GM19467 (cell line): ENCODE measurements around the gene PLCH2.

Source experiments
- ATAC-seq: cut with Tn5 transposase; IDR thresholded peaks from one replicate; pipeline ENCODE4 v1.9.1; 2021; ENCODE audit warnings: mild to moderate bottlenecking, moderate library complexity; ENCODE audit not compliant: unreplicated experiment

PLCH2 gene

DNA sequence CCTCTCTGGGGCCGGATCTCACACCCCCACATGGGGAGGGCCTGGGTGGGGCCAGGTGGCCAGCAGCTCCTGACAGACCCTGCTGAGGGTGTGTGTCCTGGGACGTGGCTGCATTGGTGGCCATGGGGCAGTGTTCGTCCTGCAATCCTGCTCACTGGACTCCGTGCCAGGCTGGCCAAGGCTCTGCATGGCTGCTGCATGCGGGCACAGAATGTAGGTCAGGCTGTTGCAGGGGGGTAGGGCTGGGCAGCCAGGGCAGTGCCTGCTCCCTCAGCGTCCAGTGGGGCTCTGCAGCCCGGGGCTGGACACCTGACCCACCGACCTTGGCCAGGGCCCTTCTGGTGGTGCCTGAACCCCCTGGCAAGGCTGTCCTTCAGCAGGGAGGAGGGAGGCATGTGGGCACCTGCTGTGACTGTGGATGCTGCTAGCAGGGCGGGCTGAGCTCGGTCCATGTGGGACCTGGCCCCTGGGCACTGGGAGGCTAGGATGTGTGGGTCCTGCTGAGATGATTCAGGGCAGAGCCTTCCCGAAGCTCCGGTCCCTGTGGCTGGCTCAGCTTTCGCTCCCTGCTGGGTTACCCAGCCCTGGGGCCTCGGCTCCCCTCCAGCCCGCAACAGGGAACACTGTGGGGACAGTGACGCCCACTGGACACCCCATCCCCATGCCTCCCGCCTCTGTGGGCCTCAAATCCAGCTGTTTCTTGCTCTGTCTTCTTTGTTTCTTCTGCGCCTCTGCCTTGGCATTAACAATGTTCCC is 14.9 kb upstream of the PLCH2 start:
- ATAC-seq = no peak

DNA sequence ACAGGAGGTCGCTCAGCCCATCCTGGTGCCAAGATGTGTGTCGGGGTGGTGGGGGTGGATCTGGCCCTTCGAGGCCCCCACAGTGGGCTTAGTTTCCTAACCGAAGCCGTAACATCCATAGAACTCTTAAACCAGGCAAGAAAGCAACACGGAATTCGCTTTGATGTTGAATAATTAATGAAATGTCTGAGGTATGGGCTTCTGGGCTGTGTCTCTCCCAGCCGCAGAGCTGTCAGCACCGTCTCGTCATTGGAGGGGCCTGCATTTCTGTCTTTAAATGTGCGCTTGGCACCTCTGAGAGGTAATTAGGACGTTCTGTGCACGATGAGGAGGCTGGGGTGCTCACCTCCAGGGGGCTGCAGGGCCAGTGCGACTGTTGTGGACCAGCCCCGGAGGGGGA is 13.3 kb upstream of the PLCH2 start:
- no peak for ATAC-seq

DNA sequence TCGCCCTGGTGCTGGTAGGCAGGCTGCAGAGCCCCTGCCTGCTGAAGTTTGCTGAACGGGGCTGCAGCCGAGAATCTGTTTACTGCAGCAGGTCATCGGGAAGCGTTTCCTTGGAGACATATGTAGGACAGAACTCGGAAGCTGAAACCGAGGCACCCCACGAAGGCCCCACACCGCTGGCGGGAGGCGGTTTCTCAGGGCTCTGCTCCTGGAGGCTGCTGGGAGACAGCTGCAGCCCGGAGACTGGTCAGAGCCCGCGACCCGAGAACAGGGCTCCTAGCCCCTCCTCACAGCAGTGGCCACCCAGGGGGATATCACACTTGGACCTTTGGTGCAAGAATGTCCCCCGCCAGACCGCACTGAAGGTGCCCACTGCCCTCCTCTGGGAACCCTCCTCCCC is 12.7 kb upstream of the PLCH2 start:
- no peak for ATAC-seq

DNA sequence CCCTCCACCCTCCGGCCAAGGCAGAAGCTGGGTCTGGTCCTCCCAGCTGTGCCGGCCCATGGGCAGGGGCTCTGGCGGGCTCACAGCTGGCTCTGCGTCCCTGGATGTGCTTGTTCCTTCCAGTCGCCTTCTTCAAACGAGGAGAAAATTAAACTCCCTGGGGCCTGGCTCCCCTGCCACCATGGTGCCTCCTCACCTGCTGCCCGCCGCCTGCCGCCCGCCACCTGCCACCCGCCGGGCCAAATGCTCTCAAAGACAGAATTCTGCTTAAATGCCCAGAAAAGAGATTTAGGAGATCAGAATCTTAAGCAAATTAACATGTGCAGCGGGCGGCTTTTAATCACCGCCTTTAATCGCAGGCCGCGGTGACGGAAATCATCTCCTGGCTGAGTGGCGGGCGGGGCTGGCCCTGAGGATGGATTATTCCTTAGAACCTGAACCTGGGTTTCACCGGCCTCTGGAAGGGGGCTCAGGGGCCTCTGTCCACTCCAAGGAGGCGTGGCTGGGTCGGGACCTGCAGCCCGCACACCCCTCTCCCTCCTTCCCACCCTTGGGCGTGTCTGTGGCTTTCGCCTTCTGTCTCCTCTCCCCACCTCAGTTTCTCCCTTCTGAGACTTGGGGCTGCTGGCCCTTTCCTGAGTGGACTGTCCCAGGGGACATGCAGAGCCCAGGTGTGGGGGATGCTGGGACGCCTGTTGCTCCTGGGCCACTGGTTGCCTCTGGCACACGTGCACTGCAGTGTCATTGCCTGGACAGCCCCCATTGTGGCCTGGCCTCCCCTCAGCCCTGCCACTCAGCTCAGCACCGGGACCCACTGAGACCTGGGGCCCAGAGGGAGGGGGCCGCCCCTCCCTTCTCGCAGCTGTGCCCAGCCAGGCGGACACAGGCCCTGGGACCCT is 10.5 kb upstream of the PLCH2 start:
- ATAC-seq = no peak

DNA sequence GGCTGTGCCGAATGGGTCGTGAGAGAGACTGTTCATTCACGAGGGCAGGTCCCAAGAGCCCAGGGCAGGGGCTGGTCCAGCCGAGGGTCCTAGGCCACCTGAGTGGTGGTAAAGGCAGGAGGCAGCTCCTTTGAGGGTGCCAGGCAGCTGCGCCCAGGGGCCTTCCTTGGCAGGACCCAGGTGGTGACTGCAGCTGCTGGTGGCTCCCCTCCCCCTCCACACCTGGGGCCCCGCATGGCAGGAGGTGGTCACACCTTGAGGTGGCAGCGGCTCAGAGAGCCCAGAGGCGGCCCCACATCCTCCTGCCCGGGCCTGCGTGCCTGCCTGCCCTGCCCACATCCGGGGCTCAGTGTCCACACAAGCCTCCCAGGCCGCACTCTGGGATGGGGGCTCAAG is 9.8 kb upstream of the PLCH2 start:
- ATAC-seq = no peak

DNA sequence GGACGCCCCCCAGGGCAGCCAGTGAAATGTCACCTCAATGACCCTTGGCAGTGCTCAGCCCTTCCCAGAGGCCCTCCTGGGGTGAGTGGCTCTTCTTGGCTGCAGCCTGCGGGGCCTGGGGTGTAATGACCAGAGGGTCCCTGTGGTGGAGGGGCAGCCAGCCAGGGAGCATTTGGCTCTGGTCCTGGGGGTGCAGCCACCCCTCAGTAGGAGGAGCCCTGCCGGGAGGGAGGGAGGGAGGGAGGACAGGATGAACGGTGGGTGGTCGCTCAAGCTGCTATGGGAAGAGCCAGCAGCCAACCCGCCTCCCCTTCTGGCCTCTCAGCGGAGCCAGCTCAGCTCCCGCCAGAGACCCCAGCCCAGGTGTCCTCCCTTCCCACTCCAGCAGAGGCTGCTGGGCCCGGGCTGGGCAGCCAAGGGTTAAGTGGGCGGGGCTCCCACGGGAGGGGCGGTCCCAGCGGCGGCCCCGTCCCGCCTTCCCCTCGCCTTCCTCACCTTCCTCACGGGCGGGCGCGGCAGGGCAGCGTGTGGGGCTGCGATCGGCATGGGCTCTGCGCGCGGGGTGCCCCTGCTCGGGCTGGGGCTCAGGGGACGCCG is 9.0 kb upstream of the PLCH2 start:
- ATAC-seq = no peak

- ATAC-seq = no peak
Measured at GRCh38 chr1:2468041-2468472, 8.0 kb upstream of the PLCH2 start.

GRCh38 chr1:2468540-2468939 is 7.5 kb upstream of the PLCH2 start:
- ATAC-seq = no peak

DNA sequence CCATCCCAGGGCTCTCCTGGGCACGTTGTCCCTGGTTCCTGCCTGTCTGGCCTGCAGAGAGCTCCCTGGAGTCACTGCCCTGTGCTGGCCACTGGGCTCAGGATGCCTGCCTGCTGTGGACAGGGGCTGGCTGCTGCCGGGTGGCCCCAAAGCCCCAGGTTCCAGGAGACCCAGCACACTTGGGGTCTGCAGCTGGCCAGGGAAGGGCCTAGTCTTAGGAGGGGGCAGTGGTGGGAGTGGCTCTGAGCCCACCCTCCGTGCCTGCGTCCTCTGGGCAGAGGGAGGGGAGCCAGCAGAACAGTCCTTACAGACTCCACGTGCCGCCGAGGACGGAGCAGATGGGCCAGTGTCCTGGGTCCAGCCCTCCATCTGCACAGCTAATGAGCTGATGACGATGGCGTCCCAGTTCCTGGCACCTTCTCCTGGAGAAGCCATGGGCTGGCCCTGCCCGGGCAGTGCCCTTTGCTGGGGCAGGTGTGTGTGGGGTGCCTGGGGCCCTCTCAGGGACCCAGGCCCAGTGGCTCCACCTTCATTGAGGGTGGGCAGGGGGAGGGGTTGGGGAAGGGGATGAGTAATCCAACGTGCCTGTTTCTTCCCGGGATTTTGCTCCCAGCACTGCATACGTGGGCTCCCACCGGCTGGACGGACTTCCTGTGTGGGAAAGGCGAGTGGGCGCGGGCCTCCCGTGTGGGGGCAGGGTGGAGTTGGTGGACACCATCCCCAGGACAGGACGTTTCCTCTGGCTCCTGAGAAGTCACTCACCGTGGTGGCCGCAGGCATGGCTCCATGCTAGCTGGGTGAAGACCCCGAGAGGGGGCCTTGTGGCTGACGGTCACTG is 6.8 kb upstream of the PLCH2 start:
- no peak for ATAC-seq

DNA sequence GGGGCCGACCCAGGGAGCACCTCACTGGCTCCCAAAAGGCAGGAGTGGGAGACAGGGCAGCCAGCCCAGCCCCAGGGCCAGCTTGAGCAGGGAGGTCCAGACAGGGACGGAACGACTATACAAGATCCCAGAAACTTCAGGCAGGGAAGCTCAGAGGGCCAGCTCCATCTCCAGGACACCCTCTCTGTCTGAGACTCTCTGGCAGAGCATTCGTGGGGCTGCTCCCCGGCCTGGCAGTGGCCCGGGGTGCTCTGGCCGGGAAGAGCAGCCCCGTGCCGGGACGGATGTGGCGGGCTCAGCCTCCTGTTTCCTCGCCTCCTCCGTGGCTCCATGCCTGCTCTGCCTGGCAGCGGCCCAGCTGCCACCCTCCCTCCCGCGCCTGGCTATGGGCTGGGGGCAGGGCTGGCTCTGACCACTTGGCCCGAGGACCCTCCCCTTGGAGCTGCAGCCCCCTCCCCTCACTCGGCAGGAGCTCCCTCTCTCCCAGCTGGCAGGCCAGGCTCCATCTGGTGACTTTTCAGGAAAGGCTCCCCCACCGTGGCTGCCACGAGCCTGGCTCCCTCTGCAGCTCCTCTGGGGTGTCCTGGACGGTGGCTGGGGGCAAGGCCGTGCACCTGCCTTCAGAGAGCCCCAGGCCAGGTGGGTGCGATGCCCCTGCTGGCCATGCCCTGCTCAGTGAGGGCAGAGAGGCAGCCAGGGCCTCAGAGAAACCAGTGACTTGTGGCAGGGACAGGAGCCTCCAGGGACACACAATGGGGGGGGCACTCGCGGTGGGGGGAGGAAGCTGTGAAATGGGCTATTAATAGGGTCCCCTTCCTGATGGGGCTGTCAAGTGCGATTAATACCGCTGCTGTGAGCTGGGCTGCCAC is 5.6 kb upstream of the PLCH2 start:
- ATAC-seq = no peak

DNA sequence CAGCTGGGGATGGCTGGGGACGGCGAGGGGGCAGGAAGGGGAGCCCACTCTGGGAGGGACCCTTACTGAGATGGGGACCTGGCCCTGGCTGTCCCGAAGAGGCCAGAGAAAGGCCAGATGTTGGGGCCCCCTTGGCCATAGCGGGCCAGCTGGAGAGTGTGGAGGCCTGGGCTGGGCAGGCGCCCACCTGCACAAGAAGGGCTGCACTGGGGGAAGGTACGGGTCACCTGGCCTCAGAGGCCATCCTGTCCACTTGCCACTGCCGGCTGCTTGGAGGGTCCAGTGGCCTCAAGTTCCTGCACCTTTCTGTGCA is 5.0 kb upstream of the PLCH2 start:
- ATAC-seq = no peak

GRCh38 chr1:2471587-2472001 is 4.5 kb upstream of the PLCH2 start:
- no peak for ATAC-seq

DNA sequence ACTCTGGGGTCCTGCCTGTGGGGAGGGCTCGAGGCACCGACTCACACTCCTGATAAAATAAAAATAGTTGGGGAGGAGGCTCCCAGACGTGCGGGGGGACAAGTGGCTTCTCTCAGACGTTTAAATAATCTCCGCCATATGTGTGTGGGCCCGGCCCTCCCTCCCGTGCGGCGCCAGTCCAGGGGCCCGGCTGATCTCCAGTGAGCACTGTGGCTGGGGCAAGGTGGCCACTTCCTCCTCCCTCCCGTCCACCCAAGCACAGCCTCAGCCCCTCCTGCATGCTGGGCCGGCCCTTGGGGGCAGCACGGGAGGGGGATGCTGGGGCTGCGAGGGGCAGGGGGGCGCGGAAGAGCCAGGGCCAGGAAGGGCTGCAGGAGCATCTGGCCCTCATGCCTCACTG is 4.0 kb upstream of the PLCH2 start:
- no peak for ATAC-seq

DNA sequence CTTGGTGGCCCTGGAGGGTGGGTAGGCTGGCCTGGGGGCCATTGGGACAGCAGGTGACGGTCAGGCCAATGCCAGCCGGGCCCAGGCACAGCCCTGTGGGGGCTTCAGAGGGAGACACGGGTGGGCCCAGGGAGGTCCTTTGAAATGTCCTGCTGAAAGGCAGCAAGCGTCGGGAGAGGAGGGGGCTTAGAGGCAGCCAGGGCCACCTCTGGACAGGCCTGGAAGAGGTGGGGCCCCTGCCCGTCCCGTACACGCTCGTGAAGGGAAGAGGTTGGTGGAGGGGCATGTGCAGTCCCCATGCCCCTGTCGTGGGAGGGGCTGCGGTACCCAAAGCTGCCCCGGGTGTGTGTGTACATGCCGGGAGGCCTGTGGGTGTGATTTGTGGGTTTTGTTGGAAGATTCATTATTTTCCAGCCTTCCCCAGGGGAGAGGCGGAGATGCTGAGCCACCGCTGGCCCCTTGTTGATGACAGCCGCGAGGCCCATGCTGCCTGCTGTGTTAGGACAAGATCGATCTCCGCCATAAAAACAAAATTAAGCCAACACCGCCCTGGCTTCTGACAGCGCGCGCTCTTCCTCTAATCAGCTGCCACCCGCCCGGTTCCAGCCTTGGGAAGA is 3.4 kb upstream of the PLCH2 start:
- no peak for ATAC-seq

GRCh38 chr1:2473198-2473597 is 2.9 kb upstream of the PLCH2 start:
- no peak for ATAC-seq

GRCh38 chr1:2474104-2474844 is 1.8 kb upstream of the PLCH2 start:
- no peak for ATAC-seq

DNA sequence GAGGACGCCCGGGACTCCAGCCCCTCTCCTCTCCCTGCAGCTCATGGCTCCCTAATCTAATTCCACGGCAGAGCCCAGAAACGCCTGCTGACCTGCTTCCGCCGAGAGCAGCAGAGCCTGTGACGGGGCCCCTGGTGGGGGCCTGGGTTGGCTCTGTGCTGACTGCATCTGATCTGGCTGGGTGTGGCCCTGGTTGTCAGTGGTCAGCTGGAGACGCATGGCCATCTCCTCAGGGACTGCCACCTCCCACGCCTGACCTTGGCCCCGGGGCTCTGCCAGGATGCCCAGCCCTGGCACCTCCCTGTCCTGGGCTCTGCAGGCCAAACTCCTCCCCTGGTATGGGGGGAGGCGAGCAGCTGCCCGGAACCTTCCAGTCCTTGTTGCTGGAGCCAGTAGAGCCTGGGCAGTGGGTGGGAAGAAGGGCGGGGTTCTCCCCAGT is 1.1 kb upstream of the PLCH2 start:
- no peak for ATAC-seq

GRCh38 chr1:2475571-2475970 is 518 bp upstream of the PLCH2 start:
- ATAC-seq = no peak

- ATAC-seq = no peak
Measured at GRCh38 chr1:2477309-2477708, 1.2 kb downstream of the PLCH2 start.
